Measurements from ENCODE around the gene GALNTL6.

Gene GALNTL6

DNA sequence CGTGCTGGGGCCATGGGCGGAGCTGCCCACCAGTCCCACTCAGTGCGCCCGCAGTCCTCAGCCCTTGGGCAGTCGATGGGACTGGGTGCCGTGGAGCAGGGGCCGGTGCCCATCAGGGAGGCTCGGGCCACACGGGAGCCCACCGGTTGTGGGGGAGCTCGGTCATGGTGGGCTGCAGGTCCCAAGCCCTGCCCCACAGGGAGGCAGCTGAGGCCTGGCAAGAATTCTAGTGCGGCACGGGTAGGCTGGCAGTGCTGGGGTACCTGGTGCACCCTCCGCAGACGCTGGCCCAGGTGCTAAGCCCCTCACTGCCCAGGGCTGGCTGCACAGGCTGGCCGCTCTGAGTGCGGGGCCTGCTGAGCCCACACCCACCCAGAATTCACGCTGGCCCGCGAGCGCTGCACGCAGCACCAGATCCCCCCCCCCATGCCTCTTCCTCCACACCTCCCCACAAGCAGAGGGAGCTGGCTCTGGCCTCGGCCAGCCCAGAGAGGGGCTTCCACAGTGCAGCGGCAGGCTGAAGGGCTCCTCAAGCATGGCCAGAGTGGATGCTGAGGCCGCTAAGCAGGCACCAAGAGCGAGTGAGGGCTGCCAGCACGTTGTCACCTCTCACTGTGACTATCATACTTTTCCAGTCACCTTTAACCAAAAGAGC lies 564.4 kb downstream of the GALNTL6 start:
- no peak for DNase-seq (ENCODE audit: extremely low read depth, low read depth)
- no peak overlapping the region for H3K4me3 ChIP-seq (replicated peaks; ENCODE audit: low read depth, low read length)
- TF ChIP-seq, protein P1, sequence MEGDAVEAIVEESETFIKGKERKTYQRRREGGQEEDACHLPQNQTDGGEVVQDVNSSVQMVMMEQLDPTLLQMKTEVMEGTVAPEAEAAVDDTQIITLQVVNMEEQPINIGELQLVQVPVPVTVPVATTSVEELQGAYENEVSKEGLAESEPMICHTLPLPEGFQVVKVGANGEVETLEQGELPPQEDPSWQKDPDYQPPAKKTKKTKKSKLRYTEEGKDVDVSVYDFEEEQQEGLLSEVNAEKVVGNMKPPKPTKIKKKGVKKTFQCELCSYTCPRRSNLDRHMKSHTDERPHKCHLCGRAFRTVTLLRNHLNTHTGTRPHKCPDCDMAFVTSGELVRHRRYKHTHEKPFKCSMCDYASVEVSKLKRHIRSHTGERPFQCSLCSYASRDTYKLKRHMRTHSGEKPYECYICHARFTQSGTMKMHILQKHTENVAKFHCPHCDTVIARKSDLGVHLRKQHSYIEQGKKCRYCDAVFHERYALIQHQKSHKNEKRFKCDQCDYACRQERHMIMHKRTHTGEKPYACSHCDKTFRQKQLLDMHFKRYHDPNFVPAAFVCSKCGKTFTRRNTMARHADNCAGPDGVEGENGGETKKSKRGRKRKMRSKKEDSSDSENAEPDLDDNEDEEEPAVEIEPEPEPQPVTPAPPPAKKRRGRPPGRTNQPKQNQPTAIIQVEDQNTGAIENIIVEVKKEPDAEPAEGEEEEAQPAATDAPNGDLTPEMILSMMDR (IDR thresholded peaks at IDR 0.05; ENCODE audit: low read depth, low read length, missing control alignments), result no peak

GRCh38 chr4:172379834-172380233 lies 566.6 kb downstream of the GALNTL6 start:
- no peak overlapping the region for H3K4me3 ChIP-seq (replicated peaks; ENCODE audit: low read depth, low read length)
- no peak for DNase-seq (ENCODE audit: extremely low read depth, low read depth)
- TF ChIP-seq, protein P1 (IDR thresholded peaks at IDR 0.05; ENCODE audit: low read depth, low read length, missing control alignments), result no peak

DNA sequence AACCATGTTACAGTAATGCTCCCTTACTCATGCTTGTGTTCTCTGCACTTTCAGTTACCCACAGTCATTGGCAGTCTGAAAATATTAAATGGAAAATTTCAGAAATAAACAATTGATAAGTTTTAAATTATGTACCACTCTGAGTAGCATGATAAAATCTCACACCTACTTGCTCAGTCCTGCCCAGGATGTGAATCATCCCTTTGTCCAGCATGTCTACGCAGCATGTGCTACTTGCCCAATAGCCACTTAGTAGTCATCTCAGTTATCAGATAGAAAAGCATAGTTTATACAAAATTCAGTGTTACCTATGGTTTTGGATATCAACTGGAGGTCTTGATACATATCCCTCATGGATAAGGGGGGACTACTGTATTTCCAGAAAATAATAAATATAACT lies 577.1 kb downstream of the GALNTL6 start:
- TF ChIP-seq, protein P1 (IDR thresholded peaks at IDR 0.05; ENCODE audit: low read depth, low read length, missing control alignments), result no peak
- DNase-seq (ENCODE audit: extremely low read depth, low read depth), result no peak

GRCh38 chr4:172392741-172393140 lies 579.5 kb downstream of the GALNTL6 start:
- no peak for DNase-seq (ENCODE audit: extremely low read depth, low read depth)
- TF ChIP-seq, protein P1 (IDR thresholded peaks at IDR 0.05; ENCODE audit: low read depth, low read length, missing control alignments), result no peak
- no peak overlapping the region for H3K4me3 ChIP-seq (replicated peaks; ENCODE audit: low read depth, low read length)

More for the DNA sequence above, 577.1 kb downstream of the GALNTL6 start:
- no peak overlapping the region for H3K4me3 ChIP-seq (replicated peaks; ENCODE audit: low read depth, low read length)

- TF ChIP-seq, protein P1 (IDR thresholded peaks at IDR 0.05; ENCODE audit: low read depth, low read length, missing control alignments), result no peak
- no peak for DNase-seq (ENCODE audit: extremely low read depth, low read depth)
- H3K4me3 ChIP-seq (replicated peaks; ENCODE audit: low read depth, low read length), result no peak overlapping the region
These were observed 580.0 kb downstream of the GALNTL6 start for GRCh38 chr4:172393220-172393619.

- TF ChIP-seq, protein P1 (IDR thresholded peaks at IDR 0.05; ENCODE audit: low read depth, low read length, missing control alignments), result no peak
- no peak for DNase-seq (ENCODE audit: extremely low read depth, low read depth)
- H3K4me3 ChIP-seq (replicated peaks; ENCODE audit: low read depth, low read length), result no peak overlapping the region
These were observed 591.5 kb downstream of the GALNTL6 start for GRCh38 chr4:172404676-172405075.

- no peak for DNase-seq (ENCODE audit: extremely low read depth, low read depth)
- no peak overlapping the region for H3K4me3 ChIP-seq (replicated peaks; ENCODE audit: low read depth, low read length)
- TF ChIP-seq, protein P1 (IDR thresholded peaks at IDR 0.05; ENCODE audit: low read depth, low read length, missing control alignments), result no peak
These were observed 597.2 kb downstream of the GALNTL6 start for GRCh38 chr4:172410363-172410762.
